Mesendoderm (in vitro differentiated cells): ENCODE data around the gene PDXDC1.
"Not testable (repeated sequence)": the region's sequence is repeated elsewhere in the genome, so short reads cannot be mapped to it uniquely, and the experiment has no call there.

Source experiments
- DNase-seq: peaks from one replicate; pipeline ENCODE4 v3.0.0; 2013
- H2AK5ac ChIP-seq: 2 replicates; pipeline ENCODE4 v1.6.1; 2013; ENCODE audit warnings: low read length, inconsistent platforms
- H2BK120ac ChIP-seq: 2 replicates; pipeline ENCODE4 v1.6.1; 2013; ENCODE audit warnings: low read depth, mild to moderate bottlenecking, low read length, moderate library complexity, mixed read lengths
- H2BK15ac ChIP-seq: replicated peaks from 2 replicates; pipeline ENCODE4 v1.6.1; 2013; ENCODE audit warnings: low read depth, mild to moderate bottlenecking, moderate library complexity
- H2BK5ac ChIP-seq: 2 replicates; pipeline ENCODE4 v1.6.1; 2013; ENCODE audit warnings: low read length, inconsistent platforms
- H3K18ac ChIP-seq: 2 replicates; pipeline ENCODE4 v1.6.1; 2013; ENCODE audit warnings: mild to moderate bottlenecking, low read length, mixed read lengths
- H3K23ac ChIP-seq: one replicate; pipeline ENCODE4 v1.6.1; 2013; ENCODE audit warnings: low read length
- H3K27ac ChIP-seq: 2 replicates; pipeline ENCODE4 v1.5.1; 2013; ENCODE audit warnings: low read depth, mild to moderate bottlenecking, inconsistent platforms, low read length, moderate library complexity
- H3K27me3 ChIP-seq: 2 replicates; pipeline ENCODE4 v1.6.1; 2013; ENCODE audit warnings: low read length, control low read depth, mild to moderate bottlenecking, inconsistent platforms; ENCODE audit not compliant: insufficient read depth, poor library complexity
- H3K36me3 ChIP-seq: 2 replicates; pipeline ENCODE4 v1.6.1; 2013; ENCODE audit warnings: low read length, inconsistent platforms; ENCODE audit not compliant: control insufficient read depth, insufficient read depth
- H3K4ac ChIP-seq: one replicate; pipeline ENCODE4 v1.6.1; 2013; ENCODE audit warnings: low read depth, mild to moderate bottlenecking, low read length, moderate library complexity
- H3K4me1 ChIP-seq: 2 replicates; pipeline ENCODE4 v1.6.1; 2013; ENCODE audit warnings: low read depth, low read length, inconsistent platforms; ENCODE audit not compliant: control insufficient read depth
- H3K4me2 ChIP-seq: 2 replicates; pipeline ENCODE4 v1.6.1; 2013; ENCODE audit warnings: low read length
- H3K4me3 ChIP-seq: 2 replicates; pipeline ENCODE4 v1.5.1; 2013; ENCODE audit warnings: mild to moderate bottlenecking, low read length
- H3K56ac ChIP-seq: one replicate; pipeline ENCODE4 v1.6.1; 2013; ENCODE audit warnings: low read length
- H3K79me1 ChIP-seq: 2 replicates; pipeline ENCODE4 v1.6.1; 2013; ENCODE audit warnings: low read length, inconsistent platforms
- H3K79me2 ChIP-seq: 2 replicates; pipeline ENCODE4 v1.6.1; 2013; ENCODE audit warnings: mild to moderate bottlenecking, low read length; ENCODE audit not compliant: control insufficient read depth, insufficient read depth
- H3K9ac ChIP-seq: 2 replicates; pipeline ENCODE4 v1.6.1; 2013; ENCODE audit warnings: low read length, inconsistent platforms
- H4K5ac ChIP-seq: one replicate; pipeline ENCODE4 v1.6.1; 2013; ENCODE audit warnings: low read length
- H4K8ac ChIP-seq: one replicate; pipeline ENCODE4 v1.6.1; 2013; ENCODE audit warnings: low read depth, mild to moderate bottlenecking, control low read depth, low read length, moderate library complexity
- WGBS: extraction: QIAGEN DNeasy Blood & Tissue Kit; methylation state at CpG from one replicate; pipeline ENCODE4 v1.1.7; 2013; ENCODE audit warnings: low lambda C conversion rate, missing lambda C conversion rate; ENCODE audit not compliant: insufficient coverage; ENCODE audit errors: extremely low coverage; 5-methylcytosine and 5-hydroxymethylcytosine counted together

The PDXDC1 gene

DNA sequence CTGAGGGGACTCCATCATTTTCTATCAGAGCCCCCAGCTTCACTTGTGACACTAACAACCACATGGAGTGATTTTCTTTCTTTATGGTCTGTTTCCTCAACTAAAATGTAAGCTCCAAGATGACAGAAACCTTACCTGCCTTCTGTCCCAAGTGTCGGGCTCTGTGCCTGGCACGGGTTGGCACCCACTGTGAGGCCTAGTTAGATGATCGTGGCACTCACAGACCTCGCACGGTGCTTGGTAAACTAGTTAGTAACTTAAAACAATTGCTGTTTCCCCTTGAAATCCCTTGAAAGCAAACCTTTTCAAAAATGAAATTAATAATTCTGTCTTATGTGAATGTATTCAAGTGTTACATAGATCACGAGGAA, 53.5 kb downstream of the PDXDC1 start:
- not testable (repeated sequence) for H3K18ac ChIP-seq, H4K5ac ChIP-seq

DNA sequence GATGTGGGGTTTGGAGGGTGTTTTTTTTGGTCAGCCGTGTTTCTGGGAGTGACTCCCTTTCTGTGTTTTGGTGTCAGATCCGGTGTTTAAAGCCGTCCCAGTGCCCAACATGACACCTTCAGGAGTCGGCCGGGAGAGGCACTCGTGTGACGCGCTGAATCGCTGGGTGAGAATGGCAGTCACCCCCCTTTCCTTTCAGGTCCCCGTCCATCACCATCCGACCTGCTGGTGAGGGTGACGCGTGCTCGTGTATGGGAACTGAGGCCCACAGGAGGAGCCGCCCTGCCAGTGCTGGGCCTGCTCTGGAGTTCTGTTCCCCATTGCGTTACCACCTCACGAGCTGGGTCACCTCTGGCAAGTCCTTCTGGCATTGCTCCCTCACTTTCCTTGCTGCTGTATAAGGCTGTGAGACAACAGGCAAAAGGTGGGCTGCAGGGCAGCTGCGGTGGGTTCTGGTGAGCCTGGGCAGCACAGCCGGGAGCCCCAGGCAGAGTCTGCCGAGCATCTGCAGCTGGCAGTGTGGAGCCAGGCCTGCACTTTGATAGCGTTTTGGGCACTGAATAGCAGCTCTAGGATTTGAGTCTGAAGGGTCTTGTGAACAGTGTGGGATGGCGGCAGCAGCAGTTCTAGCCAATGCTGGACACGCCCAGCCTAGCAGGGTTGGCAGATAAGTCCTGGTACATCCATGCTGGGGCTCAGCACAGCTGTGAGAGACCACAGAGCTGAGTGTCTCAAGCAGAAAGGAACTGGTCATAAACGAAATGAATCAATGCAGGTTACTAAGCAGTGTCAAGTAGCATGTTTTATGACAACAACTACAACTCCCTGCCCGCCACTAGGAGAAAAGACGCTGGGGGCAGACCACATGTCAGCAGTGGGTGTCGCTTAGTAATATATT, 54.2 kb downstream of the PDXDC1 start:
- not testable (repeated sequence) for H3K27me3 ChIP-seq, H2AK5ac ChIP-seq, H3K27ac ChIP-seq, H3K4me1 ChIP-seq, DNase-seq, H4K5ac ChIP-seq, H3K4me2 ChIP-seq, H2BK15ac ChIP-seq, H3K79me1 ChIP-seq, H3K18ac ChIP-seq, H3K9ac ChIP-seq, H3K79me2 ChIP-seq, H2BK120ac ChIP-seq, H3K4me3 ChIP-seq, H3K56ac ChIP-seq, H4K8ac ChIP-seq, H2BK5ac ChIP-seq, H3K23ac ChIP-seq, H3K4ac ChIP-seq
- H3K36me3 ChIP-seq = peaks cover 12% of the 10 kb centered on the region
- no CpG with 5 or more reads among the region's 27 CpGs for WGBS

More for the DNA sequence above, 53.5 kb downstream of the PDXDC1 start:
- DNase-seq, H3K4me2 ChIP-seq, H3K23ac ChIP-seq, H3K79me1 ChIP-seq, H4K8ac ChIP-seq, H3K4ac ChIP-seq, H3K36me3 ChIP-seq, H3K27ac ChIP-seq, H3K9ac ChIP-seq, H3K79me2 ChIP-seq, H2AK5ac ChIP-seq, H2BK15ac ChIP-seq, H3K56ac ChIP-seq, H2BK5ac ChIP-seq, H3K4me1 ChIP-seq, H3K4me3 ChIP-seq, H2BK120ac ChIP-seq, H3K27me3 ChIP-seq: not testable (repeated sequence)
- WGBS = no CpG with 5 or more reads among the region's 6 CpGs

DNA sequence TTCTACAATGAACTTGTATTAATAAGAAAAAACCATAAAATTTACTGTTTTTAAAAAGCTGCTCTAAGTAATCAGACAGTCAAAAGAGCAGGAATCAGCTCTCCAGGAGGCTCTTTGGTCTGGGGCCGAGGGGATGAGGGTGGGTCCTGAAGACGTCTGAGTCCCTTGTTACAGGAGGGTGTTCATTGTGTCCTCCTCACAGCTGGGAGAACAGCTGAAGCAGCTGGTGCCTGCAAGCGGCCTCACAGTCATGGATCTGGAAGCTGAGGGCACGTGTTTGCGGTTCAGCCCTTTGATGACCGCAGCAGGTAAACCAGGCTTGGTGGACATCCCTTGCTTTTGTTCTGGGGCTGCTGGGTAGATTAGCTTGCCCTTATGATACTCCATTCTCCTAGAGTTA, 54.9 kb downstream of the PDXDC1 start:
- not testable (repeated sequence) for H2AK5ac ChIP-seq, H3K56ac ChIP-seq, H3K23ac ChIP-seq, H4K5ac ChIP-seq, H4K8ac ChIP-seq, H2BK120ac ChIP-seq, H3K79me2 ChIP-seq, DNase-seq, H3K9ac ChIP-seq, H3K27ac ChIP-seq, H3K27me3 ChIP-seq, H2BK5ac ChIP-seq, H3K79me1 ChIP-seq, H3K18ac ChIP-seq, H3K4me1 ChIP-seq, H3K4me2 ChIP-seq, H3K4me3 ChIP-seq, H2BK15ac ChIP-seq, H3K4ac ChIP-seq
- no CpG with 5 or more reads among the region's 6 CpGs for WGBS
- peaks cover 13% of the 10 kb centered on the region for H3K36me3 ChIP-seq

DNA sequence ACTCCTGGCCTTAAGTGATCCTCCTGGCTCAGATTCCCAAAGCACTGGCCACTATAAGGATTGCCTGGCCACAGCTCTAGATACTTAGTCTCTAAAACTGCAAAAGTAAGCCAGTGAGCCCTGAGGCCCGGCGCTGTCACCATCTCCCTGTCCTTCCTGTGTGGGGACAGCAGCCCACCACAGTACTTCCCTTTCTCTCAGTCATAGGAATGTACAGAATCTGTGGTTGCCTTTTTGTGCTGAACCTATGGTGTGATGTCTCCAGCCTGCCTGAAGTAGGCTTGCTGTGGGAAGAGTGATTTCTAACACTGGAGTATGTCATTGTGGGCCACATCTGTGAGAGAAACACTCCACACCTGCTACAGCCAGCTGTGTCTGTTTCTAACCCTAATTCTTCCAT, 56.4 kb downstream of the PDXDC1 start:
- Histone ChIP-seq H3K4me2 (no peak overlapping the region), H3K23ac (no peak overlapping the region), H3K4me3 (no peak overlapping the region), H4K5ac (no peak overlapping the region), H4K8ac (no peak overlapping the region), H3K4me1 (no peaks in the 10 kb centered on the region), H3K9ac (no peak overlapping the region), H2BK5ac (no peak overlapping the region), H3K36me3 (peaks cover 17% of the 10 kb centered on the region), H3K27me3 (no peaks in the 10 kb centered on the region), H3K79me2 (no peaks in the 10 kb centered on the region), H2BK120ac (no peak overlapping the region), H3K27ac (no peak overlapping the region), H3K4ac (no peak overlapping the region), H2BK15ac (no peak overlapping the region), H2AK5ac (no peak overlapping the region), H3K18ac (no peak overlapping the region), H3K79me1 (no peaks in the 10 kb centered on the region), H3K56ac (no peak overlapping the region)
- DNase-seq = no peak
- no CpG with 5 or more reads among the region's 2 CpGs for WGBS

DNA sequence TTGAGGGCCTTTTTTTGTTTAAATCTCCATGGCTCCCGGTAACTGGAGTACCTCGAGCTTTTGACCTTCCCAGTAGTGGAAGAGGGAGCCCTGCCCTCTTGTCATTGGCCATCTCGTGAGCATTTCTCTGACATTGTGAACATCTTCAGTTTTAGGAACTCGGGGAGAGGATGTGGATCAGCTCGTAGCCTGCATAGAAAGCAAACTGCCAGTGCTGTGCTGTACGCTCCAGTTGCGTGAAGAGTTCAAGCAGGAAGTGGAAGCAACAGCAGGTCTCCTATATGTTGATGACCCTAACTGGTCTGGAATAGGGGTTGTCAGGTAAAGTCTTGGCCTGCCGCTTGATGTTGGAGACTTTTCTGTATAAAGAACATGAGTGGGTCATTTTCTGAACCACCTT, 56.8 kb downstream of the PDXDC1 start:
- Histone ChIP-seq H2BK120ac (no peak overlapping the region), H4K8ac (no peak overlapping the region), H2AK5ac (no peak overlapping the region), H3K27me3 (no peaks in the 10 kb centered on the region), H4K5ac (no peak overlapping the region), H3K9ac (no peak overlapping the region), H2BK15ac (no peak overlapping the region), H3K23ac (no peak overlapping the region), H2BK5ac (no peak overlapping the region), H3K4me1 (no peaks in the 10 kb centered on the region), H3K79me1 (no peaks in the 10 kb centered on the region), H3K18ac (no peak overlapping the region), H3K4me3 (no peak overlapping the region), H3K27ac (no peak overlapping the region), H3K4me2 (no peak overlapping the region), H3K79me2 (no peaks in the 10 kb centered on the region), H3K36me3 (peaks cover 17% of the 10 kb centered on the region), H3K4ac (no peak overlapping the region), H3K56ac (no peak overlapping the region)
- no peak for DNase-seq
- no CpG with 5 or more reads among the region's 8 CpGs for WGBS
